ENCODE measurements around the gene ELOVL7. TPM values are rescaled to one million over a fixed set of nuclear protein-coding genes. Genes with fewer than 3 reads are reported as not detected.

The ELOVL7 gene
- total and polyA plus RNA-seq, 2 of the 8 experiments (the other 6 are each of a cell fraction or from before 2014, with no cell fraction given), result 3.1 to 5.1 TPM

DNA sequence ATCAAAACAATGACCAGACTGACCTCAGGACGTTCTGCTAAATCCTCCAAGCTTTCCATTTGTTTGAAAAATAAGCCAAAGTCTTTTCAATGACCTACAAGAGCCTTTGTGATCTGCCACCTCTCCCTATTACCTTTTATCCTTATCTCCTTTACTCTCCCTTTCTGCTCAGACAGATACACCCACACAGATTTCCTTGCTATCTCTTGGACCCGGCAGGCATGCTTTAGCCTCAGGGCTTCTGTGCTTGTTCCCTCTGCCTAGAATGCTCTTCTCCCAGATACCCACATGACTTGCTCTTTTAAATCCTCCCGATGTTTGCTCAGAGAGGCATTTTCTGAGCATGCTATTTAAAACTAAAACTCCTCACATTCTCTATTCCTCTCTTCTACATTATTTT lies 8.9 kb upstream of the ELOVL7 start (continued):
- TF ChIP-seq, protein P1, sequence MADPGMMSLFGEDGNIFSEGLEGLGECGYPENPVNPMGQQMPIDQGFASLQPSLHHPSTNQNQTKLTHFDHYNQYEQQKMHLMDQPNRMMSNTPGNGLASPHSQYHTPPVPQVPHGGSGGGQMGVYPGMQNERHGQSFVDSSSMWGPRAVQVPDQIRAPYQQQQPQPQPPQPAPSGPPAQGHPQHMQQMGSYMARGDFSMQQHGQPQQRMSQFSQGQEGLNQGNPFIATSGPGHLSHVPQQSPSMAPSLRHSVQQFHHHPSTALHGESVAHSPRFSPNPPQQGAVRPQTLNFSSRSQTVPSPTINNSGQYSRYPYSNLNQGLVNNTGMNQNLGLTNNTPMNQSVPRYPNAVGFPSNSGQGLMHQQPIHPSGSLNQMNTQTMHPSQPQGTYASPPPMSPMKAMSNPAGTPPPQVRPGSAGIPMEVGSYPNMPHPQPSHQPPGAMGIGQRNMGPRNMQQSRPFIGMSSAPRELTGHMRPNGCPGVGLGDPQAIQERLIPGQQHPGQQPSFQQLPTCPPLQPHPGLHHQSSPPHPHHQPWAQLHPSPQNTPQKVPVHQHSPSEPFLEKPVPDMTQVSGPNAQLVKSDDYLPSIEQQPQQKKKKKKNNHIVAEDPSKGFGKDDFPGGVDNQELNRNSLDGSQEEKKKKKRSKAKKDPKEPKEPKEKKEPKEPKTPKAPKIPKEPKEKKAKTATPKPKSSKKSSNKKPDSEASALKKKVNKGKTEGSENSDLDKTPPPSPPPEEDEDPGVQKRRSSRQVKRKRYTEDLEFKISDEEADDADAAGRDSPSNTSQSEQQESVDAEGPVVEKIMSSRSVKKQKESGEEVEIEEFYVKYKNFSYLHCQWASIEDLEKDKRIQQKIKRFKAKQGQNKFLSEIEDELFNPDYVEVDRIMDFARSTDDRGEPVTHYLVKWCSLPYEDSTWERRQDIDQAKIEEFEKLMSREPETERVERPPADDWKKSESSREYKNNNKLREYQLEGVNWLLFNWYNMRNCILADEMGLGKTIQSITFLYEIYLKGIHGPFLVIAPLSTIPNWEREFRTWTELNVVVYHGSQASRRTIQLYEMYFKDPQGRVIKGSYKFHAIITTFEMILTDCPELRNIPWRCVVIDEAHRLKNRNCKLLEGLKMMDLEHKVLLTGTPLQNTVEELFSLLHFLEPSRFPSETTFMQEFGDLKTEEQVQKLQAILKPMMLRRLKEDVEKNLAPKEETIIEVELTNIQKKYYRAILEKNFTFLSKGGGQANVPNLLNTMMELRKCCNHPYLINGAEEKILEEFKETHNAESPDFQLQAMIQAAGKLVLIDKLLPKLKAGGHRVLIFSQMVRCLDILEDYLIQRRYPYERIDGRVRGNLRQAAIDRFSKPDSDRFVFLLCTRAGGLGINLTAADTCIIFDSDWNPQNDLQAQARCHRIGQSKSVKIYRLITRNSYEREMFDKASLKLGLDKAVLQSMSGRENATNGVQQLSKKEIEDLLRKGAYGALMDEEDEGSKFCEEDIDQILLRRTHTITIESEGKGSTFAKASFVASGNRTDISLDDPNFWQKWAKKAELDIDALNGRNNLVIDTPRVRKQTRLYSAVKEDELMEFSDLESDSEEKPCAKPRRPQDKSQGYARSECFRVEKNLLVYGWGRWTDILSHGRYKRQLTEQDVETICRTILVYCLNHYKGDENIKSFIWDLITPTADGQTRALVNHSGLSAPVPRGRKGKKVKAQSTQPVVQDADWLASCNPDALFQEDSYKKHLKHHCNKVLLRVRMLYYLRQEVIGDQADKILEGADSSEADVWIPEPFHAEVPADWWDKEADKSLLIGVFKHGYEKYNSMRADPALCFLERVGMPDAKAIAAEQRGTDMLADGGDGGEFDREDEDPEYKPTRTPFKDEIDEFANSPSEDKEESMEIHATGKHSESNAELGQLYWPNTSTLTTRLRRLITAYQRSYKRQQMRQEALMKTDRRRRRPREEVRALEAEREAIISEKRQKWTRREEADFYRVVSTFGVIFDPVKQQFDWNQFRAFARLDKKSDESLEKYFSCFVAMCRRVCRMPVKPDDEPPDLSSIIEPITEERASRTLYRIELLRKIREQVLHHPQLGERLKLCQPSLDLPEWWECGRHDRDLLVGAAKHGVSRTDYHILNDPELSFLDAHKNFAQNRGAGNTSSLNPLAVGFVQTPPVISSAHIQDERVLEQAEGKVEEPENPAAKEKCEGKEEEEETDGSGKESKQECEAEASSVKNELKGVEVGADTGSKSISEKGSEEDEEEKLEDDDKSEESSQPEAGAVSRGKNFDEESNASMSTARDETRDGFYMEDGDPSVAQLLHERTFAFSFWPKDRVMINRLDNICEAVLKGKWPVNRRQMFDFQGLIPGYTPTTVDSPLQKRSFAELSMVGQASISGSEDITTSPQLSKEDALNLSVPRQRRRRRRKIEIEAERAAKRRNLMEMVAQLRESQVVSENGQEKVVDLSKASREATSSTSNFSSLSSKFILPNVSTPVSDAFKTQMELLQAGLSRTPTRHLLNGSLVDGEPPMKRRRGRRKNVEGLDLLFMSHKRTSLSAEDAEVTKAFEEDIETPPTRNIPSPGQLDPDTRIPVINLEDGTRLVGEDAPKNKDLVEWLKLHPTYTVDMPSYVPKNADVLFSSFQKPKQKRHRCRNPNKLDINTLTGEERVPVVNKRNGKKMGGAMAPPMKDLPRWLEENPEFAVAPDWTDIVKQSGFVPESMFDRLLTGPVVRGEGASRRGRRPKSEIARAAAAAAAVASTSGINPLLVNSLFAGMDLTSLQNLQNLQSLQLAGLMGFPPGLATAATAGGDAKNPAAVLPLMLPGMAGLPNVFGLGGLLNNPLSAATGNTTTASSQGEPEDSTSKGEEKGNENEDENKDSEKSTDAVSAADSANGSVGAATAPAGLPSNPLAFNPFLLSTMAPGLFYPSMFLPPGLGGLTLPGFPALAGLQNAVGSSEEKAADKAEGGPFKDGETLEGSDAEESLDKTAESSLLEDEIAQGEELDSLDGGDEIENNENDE (IDR thresholded peaks at IDR 0.05; ENCODE audit: insufficient replicate concordance, low read length), result no peak
- no peak for TF ChIP-seq BCL11A (IDR thresholded peaks at IDR 0.05; ENCODE audit: low read depth in 2 of 2, low read length in 2 of 2)
- TF ChIP-seq CEBPB (IDR thresholded peaks at IDR 0.05; ENCODE audit: low read depth, low read length), result no peak
- no peak for TF ChIP-seq BRCA1 (IDR thresholded peaks at IDR 0.05; ENCODE audit: low read depth, low read length)
- TF ChIP-seq HDAC2 (IDR thresholded peaks at IDR 0.05; ENCODE audit: borderline replicate concordance in 1 of 2, low read depth in 2 of 2, low read length in 2 of 2), result no peak
- no peak for TF ChIP-seq SIN3A (conservative IDR thresholded peaks at IDR 0.05 in 1 of 2, IDR thresholded peaks at IDR 0.05 in 1 of 2; ENCODE audit: low read depth in 1 of 2, low read length in 2 of 2)
